NCI-H1092 (cell line): ENCODE data around the gene LRRC70.

Source experiments
- DNase-seq: peaks from one replicate; lab custom pipeline; 2025; lab: John Stamatoyannopoulos, UW

Gene LRRC70

DNA sequence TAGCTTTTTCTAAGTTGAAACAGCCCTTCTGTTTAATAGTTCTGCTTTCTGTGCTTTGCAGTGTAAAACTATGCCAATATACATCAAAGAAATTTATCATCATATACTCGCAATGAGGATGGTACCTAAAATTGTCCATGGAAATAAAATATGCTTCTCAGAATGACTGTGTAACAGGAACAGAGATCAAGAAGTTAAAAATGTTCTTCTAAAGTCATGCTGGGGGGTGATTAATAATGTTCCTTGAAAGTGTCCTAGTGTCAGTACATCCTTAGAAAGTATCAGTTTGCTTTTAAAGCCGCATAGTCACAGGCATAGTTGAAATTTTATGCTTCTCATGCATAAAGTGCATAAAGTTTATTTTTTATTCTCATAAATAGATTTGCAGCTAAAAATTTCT, 4.0 kb upstream of the LRRC70 start:
- DNase-seq, result no peak

DNA sequence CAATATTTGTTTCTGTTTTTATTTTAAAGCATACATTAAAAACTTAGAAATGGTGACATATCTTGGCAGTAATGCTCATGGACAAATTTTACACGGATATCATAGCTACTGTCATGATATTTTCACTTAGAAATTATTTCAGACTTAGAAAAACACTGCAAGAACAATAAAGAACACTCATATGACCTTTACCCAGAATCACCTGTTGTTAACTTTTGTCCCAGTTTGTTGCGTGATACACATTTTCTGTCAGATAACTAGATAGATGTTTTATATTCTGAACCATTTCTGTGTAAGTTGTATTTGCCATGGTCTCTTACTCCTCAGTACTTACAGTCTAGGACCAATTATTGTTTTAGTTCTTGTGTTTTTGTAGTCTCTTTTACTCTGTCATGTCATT, 3.6 kb upstream of the LRRC70 start:
- no peak for DNase-seq

DNA sequence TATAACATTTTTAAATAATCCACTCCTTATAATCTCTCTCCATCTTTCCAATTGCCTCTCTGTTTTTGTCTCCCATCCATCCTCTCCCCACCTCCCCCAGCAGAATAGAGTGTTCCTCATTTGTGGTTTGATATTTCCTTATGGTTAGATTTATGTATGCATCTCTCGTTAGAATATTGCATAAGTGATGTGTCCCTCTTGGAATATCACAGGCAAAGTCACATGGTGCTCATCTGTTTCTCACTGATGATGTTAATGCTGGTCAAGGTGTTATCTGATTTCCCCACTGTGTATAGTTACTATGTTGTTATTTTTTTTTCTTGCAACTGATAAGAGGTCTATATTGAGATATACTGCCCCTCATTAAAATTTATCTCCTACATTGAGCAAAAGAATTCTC, 3.1 kb upstream of the LRRC70 start:
- no peak for DNase-seq

DNA sequence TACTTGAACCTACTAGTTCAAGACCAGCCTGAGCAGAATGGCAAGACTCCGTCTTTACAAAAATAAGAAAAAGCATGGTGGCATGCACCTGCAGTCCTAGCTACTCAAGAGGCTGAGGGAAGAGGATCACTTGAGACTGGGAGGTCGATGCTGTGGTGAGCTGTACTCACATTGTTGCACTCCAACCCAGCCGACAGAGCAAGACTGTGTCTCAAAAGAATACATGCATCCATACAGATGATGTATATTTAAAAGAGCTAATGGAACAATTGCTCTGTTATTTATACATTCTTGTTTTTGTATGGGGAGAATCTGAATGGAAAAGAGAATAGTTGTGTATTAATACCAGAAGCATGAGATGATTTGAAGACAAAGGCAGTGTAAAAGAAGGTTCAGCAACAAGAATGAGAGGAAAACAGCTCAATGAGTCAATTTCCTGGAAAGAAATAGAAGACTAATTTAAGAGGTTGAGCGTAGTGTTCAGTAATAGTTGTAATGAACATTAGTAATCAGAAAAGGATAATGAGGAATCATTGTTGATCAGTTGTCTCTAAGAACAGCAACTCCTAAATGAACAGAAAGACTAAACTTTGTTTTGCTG, 1.9 kb upstream of the LRRC70 start:
- DNase-seq, result no peak

DNA sequence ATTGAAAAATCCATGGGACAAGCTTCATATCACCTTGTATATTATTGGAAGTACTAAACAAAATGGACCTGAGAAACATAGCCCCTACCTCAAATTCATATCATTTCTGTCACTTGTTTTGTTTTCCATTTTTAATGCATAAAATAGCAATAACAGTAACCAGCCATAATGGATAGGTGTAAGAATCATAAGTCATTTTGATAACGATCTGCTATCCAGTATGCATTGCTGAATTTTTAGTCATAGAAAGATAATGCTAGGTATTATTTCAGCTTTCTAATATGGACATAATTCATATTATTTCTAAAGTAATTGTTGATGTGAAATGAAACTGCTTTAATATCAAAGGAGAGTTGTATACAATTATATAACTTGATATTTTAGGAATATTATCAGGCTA, 1.1 kb upstream of the LRRC70 start:
- no peak for DNase-seq

DNA sequence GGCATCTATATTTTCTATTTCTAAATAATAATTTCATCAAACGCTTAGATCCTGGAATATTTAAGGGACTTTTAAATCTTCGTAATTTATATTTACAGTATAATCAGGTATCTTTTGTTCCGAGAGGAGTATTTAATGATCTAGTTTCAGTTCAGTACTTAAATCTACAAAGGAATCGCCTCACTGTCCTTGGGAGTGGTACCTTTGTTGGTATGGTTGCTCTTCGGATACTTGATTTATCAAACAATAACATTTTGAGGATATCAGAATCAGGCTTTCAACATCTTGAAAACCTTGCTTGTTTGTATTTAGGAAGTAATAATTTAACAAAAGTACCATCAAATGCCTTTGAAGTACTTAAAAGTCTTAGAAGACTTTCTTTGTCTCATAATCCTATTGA, 1.1 kb downstream of the LRRC70 start:
- no peak for DNase-seq

DNA sequence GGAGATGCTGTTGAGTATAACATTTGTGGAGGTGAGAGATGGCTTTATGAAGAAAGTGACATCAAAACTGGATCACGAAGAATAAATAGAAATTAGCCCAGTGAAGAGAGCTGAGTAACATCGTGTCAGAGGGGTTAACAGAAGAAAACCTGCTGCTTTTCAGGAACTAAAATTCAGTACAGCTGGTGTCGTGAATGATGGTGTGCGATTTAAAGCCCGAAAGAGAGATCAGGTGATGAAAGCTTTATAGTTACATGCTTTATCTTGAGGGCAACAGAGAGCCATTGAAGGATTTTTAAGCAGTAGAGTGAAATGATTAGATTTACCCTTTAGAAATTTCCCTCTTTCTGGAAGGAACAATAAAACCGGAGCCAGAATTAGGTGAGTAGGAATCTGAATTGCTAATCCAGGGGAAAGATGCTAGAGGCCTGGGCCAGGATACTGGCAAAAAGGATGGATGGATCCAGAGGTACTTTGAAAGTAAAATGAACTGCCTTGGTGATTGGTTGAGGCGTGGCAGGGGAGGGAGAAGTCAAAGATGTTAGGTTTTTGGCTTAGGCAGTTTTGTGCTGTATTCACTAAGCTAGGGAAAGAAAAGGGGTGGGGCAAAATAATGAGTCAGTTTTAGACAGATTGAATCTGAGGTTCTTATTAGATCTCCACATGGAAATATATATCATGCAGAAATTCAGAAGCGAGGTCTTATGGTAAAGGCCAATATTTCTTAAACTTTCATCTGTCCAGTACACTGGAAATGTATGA, 3.4 kb downstream of the LRRC70 start:
- DNase-seq, result no peak

DNA sequence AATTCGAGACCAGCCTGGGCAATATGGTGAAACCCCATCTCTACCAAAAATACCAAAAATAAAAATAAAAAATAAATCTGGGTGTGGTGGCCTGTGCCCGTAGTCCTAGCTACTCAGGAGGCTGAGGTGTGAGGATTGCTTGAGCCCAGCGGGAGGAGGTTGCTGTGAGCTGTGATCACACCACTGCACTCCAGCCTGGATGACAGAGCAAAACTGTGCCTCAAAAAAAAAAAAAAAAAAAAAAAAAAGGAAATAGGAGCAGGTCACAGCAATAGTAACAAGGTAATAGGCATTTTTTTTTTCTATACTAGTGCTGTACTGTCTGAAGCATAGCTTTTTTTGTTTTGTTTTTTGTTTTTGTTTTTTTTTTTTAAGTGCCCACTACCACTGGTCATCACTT, 5.8 kb downstream of the LRRC70 start:
- DNase-seq, result no peak

DNA sequence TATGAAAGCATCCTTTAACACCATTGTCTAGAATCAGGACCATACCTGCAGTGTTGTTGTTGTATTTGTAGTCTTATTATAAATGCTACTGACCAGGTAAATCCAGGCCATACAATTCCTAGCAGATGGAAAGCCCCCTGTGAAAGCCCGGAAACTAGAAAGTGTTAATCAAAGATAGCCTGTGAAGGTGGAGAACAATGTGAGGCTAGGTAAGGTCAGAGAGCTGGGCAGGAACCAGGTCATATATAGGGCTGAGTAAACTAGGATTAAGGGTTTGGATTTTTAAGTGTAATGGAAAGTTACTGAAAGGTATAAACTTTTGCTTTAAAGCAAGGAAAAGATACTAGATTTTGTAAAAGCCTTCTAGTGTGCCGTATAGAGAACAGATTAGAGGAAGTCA, 6.7 kb downstream of the LRRC70 start:
- DNase-seq, result no peak

DNA sequence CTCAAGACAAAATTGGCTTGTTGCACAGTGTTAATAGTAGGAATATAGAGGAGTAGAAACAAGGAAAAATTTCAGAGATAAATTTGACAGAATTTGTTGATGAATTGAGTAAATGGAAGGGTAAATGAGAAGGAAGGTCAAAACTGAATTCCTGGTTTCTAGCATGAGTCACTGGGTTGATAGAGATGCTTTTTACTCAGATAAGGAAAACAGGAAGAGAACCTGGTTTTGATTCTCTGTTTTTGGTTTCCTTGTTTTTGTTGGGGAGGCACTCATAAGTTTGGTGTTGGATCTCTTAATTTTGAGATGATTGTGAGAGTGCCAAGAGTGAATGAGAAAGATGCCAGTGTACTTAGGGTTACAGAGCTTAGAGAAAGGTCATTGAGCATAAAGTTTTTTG, 7.1 kb downstream of the LRRC70 start:
- DNase-seq, result no peak

DNA sequence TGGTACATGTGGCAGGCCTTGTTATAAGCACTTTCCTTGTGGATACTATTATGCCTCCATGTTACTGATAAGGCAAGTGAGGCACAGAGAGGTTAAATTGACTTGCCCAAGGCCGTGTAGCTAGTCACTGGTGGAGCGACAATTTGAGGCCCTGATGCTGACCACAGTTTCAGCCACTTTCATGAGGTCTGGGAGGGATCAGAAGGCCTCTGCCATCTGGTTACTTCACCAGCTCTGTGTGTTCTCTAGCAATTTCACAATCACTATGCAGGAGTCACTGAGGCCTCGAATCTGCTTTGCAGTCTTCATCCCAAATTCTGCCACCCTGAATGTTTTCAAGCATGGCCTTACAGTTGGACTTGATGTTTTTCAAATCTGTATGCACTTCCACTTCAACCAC, 9.1 kb downstream of the LRRC70 start:
- DNase-seq, result no peak

DNA sequence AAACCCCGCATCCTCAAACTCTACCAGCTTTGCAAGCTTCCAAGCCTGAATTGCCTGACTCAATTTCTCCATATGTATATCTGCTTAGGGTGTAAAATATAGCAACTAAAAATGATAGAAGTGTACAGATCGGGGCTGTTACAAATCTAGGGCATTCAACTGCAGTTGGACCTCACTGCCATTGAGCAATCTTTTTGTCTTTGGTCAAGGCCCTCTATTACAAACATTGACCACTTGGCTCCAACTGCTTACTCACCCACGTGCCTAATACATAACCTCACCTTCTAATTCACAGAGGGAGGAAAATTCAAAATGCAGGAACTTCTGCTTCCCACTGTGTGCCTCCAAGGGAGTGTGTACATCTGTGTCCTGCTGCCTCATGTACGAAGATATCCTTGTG, 10.0 kb downstream of the LRRC70 start:
- DNase-seq, result no peak

DNA sequence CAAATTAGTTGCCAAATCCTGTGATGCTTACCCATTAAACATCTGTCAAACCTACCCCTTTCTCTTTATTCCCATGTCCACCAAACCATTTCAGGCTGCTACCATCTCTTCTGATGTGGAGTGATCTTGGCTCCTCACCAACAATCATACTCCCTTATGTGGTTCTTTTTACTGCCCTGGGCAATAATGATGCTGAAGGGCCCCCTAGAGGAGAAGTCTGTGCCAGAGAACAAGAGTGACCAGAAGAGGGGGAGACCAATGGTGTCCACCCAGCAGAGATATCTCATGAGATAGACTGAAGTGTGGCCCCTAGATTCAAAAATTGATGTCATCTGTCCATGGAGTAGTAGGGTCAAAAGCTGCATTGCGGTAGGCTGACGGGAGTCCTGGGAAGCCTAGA, 10.9 kb downstream of the LRRC70 start:
- no peak for DNase-seq

DNA sequence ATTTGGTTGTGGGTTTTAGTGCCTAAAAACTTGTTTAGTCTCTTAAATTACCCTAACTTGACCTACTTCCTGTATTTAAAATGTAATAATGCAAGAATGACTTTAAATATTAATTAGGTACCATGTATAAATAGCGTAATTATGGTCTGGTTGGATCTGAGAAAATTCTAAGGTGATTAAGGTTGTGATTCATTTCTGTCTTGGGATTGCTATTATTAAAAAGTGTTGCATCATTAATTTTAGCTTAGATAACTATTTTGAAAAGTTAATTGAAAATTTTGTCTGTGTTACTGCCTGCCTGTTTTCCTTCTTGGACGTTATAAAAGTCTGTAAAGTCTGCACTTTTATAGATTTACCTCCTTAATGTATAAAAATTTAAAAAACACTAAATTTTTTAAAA, 11.8 kb downstream of the LRRC70 start:
- no peak for DNase-seq

DNA sequence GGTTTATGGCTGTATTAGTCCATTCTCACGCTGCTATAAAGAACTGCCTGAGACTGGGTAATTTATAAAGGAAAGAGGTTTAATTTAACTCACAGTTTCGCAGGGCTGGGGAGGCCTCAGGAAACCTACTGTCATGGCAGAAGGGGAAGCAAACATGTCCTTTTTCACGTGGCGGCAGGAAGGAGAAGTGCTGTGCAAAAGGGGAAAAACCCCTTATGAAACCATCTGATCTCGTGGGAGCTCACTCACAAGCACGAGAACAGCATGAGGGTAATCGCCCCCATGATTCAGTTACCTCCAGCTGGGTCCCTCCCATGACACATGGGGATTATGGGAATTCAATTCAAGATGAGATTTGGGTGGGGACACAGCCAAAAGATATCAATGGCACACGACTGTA, 13.9 kb downstream of the LRRC70 start:
- no peak for DNase-seq

DNA sequence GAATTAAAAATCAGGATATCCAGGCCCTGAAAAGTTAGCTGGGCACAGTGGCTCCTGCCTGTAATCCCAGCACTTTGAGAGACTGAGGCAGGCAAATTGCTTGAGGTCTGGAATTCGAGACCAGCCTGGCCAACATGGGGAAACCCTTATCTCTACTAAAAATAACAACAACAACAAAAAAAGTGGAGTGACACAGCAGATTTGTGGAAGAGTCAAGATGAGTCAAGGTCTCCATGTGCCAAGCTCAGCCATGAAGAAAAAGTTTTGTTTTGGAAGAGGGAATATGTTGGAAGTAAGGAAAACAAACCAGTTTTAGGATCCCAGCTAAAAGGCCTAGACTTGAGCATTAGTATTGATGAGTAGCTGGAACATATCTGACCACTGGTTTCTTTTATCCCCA, 14.7 kb downstream of the LRRC70 start:
- no peak for DNase-seq

DNA sequence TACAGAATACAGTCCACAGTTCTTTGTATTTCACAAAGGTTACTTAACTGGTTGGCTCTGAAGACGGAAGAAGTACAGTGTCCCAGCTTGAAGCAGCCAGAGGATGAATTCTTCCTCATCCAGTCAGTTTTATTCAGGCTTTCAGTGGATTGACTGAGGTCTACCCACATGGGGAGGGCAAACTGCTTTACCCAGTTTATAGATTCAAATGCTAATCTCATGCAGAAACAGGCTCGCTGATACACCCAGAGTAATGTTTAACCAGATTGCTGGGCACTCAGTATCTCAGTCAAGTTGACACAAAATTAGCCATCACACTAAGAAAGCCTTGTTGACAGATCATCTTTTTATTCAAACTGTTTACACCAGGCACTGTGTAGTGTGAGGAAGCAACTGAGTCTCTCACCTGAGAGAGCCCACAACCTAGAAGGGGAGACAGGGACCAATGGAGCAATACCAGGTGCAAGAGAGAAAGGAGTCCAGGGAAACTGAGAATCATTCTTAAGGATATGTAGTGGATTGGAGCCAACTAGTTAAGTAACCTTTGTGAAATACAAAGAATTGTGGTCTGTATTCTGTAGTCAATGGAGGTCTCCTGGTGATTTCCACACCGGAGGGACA, 15.9 kb downstream of the LRRC70 start:
- DNase-seq, result no peak

DNA sequence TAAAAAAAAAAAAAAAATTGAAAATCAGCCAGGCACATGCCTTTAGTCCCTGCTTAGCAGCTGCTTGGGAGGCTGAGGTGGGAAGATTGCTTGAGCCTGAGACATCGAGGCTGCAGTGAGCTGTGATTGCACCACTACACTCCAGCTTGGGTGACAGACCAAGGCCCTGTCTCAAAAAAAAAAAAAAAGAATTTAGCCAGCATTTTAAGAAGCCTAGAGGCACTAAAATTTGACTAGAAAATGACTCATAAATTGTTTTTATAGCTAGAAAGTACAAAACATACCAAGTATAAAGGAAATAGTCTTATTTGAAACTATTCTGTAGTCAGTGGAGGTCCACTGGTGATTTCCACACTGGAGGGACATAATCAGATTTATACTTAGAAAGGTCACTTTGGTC, 17.5 kb downstream of the LRRC70 start:
- no peak for DNase-seq

DNA sequence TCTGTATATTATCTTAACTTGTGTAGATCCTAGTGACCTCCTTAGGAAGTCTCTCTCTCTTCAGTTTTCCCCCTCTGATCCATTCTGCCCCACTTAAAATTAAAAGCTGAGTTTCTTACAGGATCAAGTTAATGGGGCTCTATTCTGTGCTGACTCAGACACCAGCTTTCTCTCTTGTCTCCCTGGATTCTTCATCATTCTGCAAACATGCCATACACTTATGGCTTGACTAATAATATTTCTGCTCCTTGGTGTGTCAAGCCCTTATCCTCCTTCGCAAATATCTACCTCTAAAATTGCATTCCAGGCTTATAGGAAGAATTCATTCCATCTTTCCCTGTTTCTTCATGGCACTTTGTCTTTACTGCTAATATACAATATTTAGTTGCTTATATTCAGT, 18.1 kb downstream of the LRRC70 start:
- no peak for DNase-seq

DNA sequence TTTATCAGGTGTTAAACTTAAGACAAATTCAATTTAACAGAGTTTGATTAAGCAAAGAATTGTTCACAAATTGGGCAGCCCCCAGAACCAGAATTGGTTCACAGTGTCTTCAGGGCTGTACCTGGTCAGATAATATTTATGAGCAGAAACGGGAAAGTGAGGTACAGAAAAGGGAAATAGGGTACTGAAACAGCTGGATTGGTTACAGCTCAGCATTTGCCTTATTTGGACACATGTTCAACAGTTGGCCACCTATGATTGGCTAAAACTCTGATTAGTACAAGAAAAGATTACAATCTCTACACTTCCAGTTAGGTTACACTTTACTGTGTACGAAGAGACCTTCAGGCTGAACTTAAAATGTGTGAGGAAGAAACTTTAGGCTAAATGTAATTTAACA, 18.7 kb downstream of the LRRC70 start:
- no peak for DNase-seq

DNA sequence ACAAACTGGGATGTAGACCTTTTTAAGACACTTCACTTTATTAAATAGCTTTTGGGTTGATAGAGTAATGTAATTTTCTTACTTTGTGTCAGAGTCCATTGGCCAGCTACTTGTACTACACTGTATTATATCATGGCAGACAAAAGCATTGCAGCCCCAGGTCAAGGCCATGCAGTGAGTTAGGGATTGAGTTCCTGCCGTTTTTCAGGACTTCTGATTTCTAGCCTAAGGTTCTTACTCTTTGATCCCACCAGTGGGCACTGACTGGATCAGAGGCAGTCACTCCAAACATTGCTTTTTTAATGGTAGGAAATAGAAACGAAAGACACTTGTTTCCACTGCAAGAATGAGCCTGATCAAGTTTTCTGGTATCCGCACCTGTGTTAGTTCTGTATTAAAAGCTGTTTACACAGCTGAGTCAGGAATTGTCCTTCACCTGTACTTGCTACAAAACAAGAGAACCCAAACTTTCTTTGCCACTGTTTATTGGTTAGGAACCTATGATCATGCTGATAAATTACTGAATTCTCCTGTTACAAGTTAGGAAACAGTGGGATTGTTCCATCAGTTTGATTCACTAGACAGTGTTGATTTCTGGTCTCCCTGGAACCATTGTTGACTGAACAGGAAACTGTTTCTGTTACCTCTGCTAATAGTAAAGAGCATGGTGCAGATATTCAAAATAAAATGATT, 22.1 kb downstream of the LRRC70 start:
- DNase-seq, result no peak

DNA sequence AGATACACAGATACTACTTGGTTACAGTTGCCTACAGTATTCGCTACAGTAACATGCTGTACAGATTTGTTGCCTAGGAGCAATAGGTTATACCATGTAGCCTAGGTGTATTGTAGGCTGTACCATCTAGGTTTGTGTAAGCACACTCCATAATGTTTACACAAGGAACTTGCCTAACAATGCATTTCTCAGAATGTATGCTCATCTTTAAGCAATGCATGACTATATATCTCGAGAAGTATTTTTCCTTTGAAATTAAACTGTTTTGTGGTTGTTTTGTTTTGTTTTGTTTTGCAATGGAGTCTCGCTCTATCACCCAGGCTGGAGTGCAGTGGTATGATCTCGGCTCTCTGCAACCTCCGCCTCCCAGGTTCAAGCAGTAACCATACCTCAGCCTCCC, 25.3 kb downstream of the LRRC70 start:
- DNase-seq, result no peak

DNA sequence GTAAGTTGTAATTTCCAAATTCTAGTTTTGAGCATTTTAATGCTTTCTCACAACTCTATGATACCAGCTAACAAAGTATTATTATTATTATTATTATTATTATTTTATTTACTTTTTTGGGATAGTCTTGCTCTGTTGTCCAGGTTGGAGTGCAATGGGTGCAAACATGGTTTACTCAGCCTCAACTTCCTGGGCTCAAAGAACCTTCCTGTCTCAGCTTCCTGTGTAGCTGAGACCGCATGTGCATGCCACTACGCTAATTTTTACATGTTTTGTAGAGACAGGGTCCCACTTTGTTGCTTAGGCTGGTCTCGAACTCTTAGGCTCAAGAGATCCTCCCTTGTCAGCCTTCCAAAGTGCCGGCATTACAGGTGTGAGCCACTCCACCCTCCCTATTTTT, 27.0 kb downstream of the LRRC70 start:
- no peak for DNase-seq
